ENCODE results near the gene SLC6A19. TPM values are rescaled to one million over a fixed set of nuclear protein-coding genes. Genes with fewer than 3 reads are reported as not detected.

SLC6A19 gene
- total RNA-seq, 2 experiments from 2014 or later: not detected

- Mint-ChIP-seq H3K36me3 (ENCODE audit: low read depth) (no peaks in the 10 kb centered on the region), H3K9me3 (no peaks in the 10 kb centered on the region), H3K27ac (no peak overlapping the region), H3K27me3 (no peaks in the 10 kb centered on the region), H3K4me1 (ENCODE audit: low read depth) (no peaks in the 10 kb centered on the region), H3K4me3 (no peak overlapping the region)
- DNase-seq: no peak
- Histone ChIP-seq H3K36me3 (ENCODE audit: insufficient read depth, low read length) (no peaks in the 10 kb centered on the region), H3K4me3 (ENCODE audit: low read length) (no peak overlapping the region), H3K27me3 (ENCODE audit: control insufficient read depth in 1 of 2, insufficient read depth in 2 of 2, low read length in 2 of 2) (no peaks in the 10 kb centered on the region), H3K27ac (ENCODE audit: low read depth in 1 of 2, low read length in 2 of 2) (no peak overlapping the region), H3K9me3 (ENCODE audit: control insufficient read depth in 1 of 2, insufficient read depth in 1 of 2, low read length in 2 of 2) (peaks cover 0 to 17% of the 10 kb centered on the region in 2 experiments), H3K4me1 (ENCODE audit: insufficient read depth, low read length) (no peaks in the 10 kb centered on the region)
- intact Hi-C loops (cut with DNase I, micrococcal nuclease): no loop called here
- ChIA-PET CTCF (no interaction called here), POLR2A (no interaction called here)
- ATAC-seq (ENCODE audit: poor library complexity): no peak
- TF ChIP-seq CTCF (IDR thresholded peaks at IDR 0.05): no peak
These were observed 73.1 kb downstream of the SLC6A19 start for GRCh38 chr5:1274471-1274870.

Other genes starting within 250 kb of the SLC6A19 start
- under 1 TPM; 0.17 to 0.30 TPM for gene NKD2, start 192.8 kb upstream of the SLC6A19 start, total RNA-seq
- gene SLC12A7, start 89.5 kb upstream of the SLC6A19 start, total RNA-seq: 10 to 100 TPM; 47.9 to 51.7 TPM
- not detected for gene SLC6A18, start 23.8 kb downstream of the SLC6A19 start, total RNA-seq
- under 1 TPM; 0.55 to 0.84 TPM for gene TERT, start 93.5 kb downstream of the SLC6A19 start, total RNA-seq
- gene CLPTM1L, start 143.5 kb downstream of the SLC6A19 start, total RNA-seq: 10 to 100 TPM; 47.2 to 47.4 TPM
- under 1 TPM in 1 of 2 experiments, not detected in 1; 0.08 TPM for gene SLC6A3, start 243.8 kb downstream of the SLC6A19 start, total RNA-seq